ENCODE measurements around the gene PTGDR. TPM values are rescaled to one million over a fixed set of nuclear protein-coding genes. Genes with fewer than 3 reads are reported as not detected.

PTGDR gene
- total and polyA plus RNA-seq, 2 of the 8 experiments (the other 6 are each of a cell fraction or from before 2014, with no cell fraction given): 0.22 to 0.83 TPM

- Histone ChIP-seq H3K18ac (ENCODE audit: extremely low read depth, low read length) (no peak overlapping the region; the same call in 1 of the 2 replicates), H3K14ac (ENCODE audit: insufficient read length) (no peak overlapping the region), H2BK5ac (ENCODE audit: low read depth, low read length) (no peak overlapping the region), H4K20me1 (replicated peaks in 1 of 2; ENCODE audit: control insufficient read depth in 1 of 2, insufficient read depth in 2 of 2, low read length in 2 of 2) (no peaks in the 10 kb centered on the region), H2AFZ (ENCODE audit: low read length) (no peak overlapping the region), H3K23ac (ENCODE audit: insufficient read length) (no peak overlapping the region), H3K79me1 (ENCODE audit: low read depth, low read length) (no peaks in the 10 kb centered on the region), H2BK120ac (replicated peaks; ENCODE audit: low read depth, low read length) (no peak overlapping the region), H3K23me2 (ENCODE audit: low read depth, low read length) (no peaks in the 10 kb centered on the region), H3K9ac (replicated peaks in 1 of 4; ENCODE audit: extremely low read depth in 1 of 4, low read depth in 3 of 4, low read length in 3 of 4) (no peak overlapping the region), H4K8ac (ENCODE audit: extremely low read depth, insufficient read depth, low read length) (no peak overlapping the region), H4K91ac (replicated peaks; ENCODE audit: insufficient read length, low read length) (no peak overlapping the region), H3K27me3 (replicated peaks in 1 of 4; ENCODE audit: control insufficient read depth in 3 of 4, extremely low read depth in 1 of 4, insufficient read depth in 3 of 4, low read length in 3 of 4) (no peaks in the 10 kb centered on the region), H4K5ac (ENCODE audit: insufficient read length, low read depth, low read length) (no peak overlapping the region), H3K4ac (replicated peaks; ENCODE audit: insufficient read length, low read depth, low read length) (no peak overlapping the region), H3K4me1 (replicated peaks in 1 of 4; ENCODE audit: control insufficient read depth in 3 of 4, insufficient read depth in 4 of 4, low read length in 3 of 4) (peaks cover 0 to 9% (median 6%) of the 10 kb centered on the region in 4 experiments; a peak in 6 of 7 replicates), H3K36me3 (ENCODE audit: control insufficient read depth in 2 of 4, insufficient read depth in 4 of 4, low read length in 3 of 4) (no peaks in the 10 kb centered on the region), H3K56ac (replicated peaks; ENCODE audit: insufficient read length, low read depth, low read length) (no peak overlapping the region), H3K27ac (ENCODE audit: low read depth, low read length) (no peak overlapping the region), H3K9me3 (ENCODE audit: insufficient read depth in 2 of 2, low read depth in 1 of 2, low read length in 1 of 2) (no peaks in the 10 kb centered on the region), H2BK20ac (ENCODE audit: low read length) (no peak overlapping the region), H2BK15ac (ENCODE audit: low read length) (no peak overlapping the region), H3K79me2 (ENCODE audit: control insufficient read depth in 1 of 2, insufficient read depth in 2 of 2, low read length in 2 of 2) (no peaks in the 10 kb centered on the region), H3K4me2 (ENCODE audit: insufficient read depth in 1 of 2, low read depth in 2 of 2, low read length in 2 of 2) (peak overlapping the region; percentile 6 to 31; a peak in 2 of 4 replicates), H2AK5ac (ENCODE audit: low read depth, low read length) (no peak overlapping the region), H2BK12ac (ENCODE audit: low read depth, low read length) (no peak overlapping the region), H3K4me3 (ENCODE audit: extremely low read depth in 1 of 4, insufficient read depth in 2 of 4, low read depth in 3 of 4, low read length in 4 of 4) (peak overlapping the region in 1 of 4 experiments; percentile 25; a peak in 1 of 8 replicates)
- no peak for TF ChIP-seq POLR2AphosphoS5 (IDR thresholded peaks at IDR 0.05; ENCODE audit: low read depth, low read length)
- TF ChIP-seq MAX (IDR thresholded peaks at IDR 0.05): no peak
- TF ChIP-seq CBX8 (IDR thresholded peaks at IDR 0.05; ENCODE audit: borderline replicate concordance, low read depth, low read length): no peak
- no peak for TF ChIP-seq GTF2F1 (IDR thresholded peaks at IDR 0.05; ENCODE audit: borderline replicate concordance, low read depth, low read length)
- ChIA-PET POLR2A (ENCODE audit: partially characterized antibody) (no interaction called here), CTCF (ENCODE audit: partially characterized antibody) (interaction anchor here (1.1 kb wide), 1 partner anchor 120 kb away, joined by 3 read pairs; no protein-coding TSS in a partner anchor)
- 0% methylated on average over 1 of the region's 1 CpG; no CpG with 5 or more reads in 1 of the 2 experiments for WGBS, 2 experiments (ENCODE audit: extremely low coverage in 1 of 2, insufficient coverage in 1 of 2, insufficient read length in 1 of 2, insufficient replicate concordance in 2 of 2, low coverage in 1 of 2, low lambda C conversion rate in 2 of 2, missing lambda C conversion rate in 1 of 2)
- FAIRE-seq (peak; percentile 78), DNase-seq (ENCODE audit: low read depth in 1 of 2, low spot score in 2 of 2) (no peak)
These were observed 15.8 kb upstream of the PTGDR start for GRCh38 chr14:52251724-52252123.

Measured in H1 (cell line).